GM12801 (cell line): ENCODE data around the gene WDR33.

ENCODE experiments used
- TF ChIP-seq, protein P1 (sequence below): IDR thresholded peaks from one replicate; pipeline ENCODE4 v1.5.1; 2011; ENCODE audit warnings: control low read depth; ENCODE audit not compliant: insufficient read length; ENCODE audit errors: extremely low read depth

WDR33 gene

GRCh38 chr2:127844973-127845372, 34.0 kb upstream of the WDR33 start:
- TF ChIP-seq, protein P1, sequence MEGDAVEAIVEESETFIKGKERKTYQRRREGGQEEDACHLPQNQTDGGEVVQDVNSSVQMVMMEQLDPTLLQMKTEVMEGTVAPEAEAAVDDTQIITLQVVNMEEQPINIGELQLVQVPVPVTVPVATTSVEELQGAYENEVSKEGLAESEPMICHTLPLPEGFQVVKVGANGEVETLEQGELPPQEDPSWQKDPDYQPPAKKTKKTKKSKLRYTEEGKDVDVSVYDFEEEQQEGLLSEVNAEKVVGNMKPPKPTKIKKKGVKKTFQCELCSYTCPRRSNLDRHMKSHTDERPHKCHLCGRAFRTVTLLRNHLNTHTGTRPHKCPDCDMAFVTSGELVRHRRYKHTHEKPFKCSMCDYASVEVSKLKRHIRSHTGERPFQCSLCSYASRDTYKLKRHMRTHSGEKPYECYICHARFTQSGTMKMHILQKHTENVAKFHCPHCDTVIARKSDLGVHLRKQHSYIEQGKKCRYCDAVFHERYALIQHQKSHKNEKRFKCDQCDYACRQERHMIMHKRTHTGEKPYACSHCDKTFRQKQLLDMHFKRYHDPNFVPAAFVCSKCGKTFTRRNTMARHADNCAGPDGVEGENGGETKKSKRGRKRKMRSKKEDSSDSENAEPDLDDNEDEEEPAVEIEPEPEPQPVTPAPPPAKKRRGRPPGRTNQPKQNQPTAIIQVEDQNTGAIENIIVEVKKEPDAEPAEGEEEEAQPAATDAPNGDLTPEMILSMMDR = no peak

DNA sequence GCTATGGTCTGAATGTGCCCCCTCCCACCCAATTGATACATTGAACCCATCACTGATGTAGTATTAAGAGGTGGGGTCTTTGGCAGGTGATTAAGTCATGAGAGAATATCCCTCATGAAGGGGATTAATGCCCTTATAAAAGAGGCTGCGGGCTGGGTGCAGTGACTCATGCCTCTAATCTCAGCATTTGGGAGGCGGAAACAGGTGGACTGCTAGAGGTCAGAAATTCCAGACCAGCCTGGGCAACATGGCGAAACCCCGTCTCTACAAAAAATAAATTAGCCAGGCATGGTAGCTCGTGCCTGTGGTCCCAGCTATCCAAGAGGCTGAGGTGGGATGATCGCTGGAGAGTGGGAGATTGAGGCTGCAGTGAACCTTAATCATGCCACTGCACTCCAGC, 32.7 kb upstream of the WDR33 start:
- TF ChIP-seq, protein P1 = no peak

- TF ChIP-seq, protein P1 = no peak
Measured at GRCh38 chr2:127841466-127842178, 30.7 kb upstream of the WDR33 start.

- TF ChIP-seq, protein P1 = no peak
Measured at GRCh38 chr2:127840893-127841292, 29.9 kb upstream of the WDR33 start.

- TF ChIP-seq, protein P1 = no peak
Measured at GRCh38 chr2:127834951-127835350, 24.0 kb upstream of the WDR33 start.

DNA sequence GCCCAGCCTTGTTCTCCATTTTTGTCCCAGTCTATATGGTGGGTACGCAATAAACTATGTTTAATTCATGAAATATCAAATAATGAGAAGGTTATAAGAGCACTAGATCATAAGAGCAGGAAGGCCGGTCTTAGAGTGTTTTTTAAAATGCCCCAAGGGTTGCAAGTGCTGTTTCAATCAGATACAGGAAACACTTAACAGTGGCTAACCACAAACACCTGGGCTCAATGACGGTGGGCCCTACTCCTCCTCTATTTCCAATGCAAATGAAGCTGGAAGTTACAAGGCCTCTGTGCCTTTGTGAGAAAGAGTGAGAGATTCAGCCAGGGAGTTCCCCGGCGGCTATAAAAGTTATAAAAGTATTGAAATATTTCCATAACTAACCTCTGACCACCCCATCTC, 18.9 kb upstream of the WDR33 start:
- TF ChIP-seq, protein P1 = no peak

DNA sequence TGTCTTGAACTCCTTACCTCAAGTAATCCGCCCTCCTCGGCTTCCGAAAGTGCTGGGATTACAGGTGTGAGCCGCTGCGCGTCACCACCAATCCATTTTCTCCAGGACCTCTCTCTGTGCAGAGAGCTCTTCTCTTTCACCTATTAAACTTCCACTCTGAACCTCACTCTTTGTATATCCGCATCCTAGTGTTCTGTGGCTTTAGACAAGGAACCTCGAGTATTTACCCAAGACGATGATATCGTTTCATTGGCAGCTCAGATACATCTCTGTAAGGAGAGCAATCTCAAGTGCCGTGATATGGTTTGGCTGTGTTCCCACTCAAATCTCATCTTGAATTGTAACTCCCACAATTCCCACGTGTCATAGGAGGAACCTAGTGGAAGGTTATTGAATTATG, 15.1 kb upstream of the WDR33 start:
- TF ChIP-seq, protein P1 = no peak
